AG04450 (cell line): ENCODE measurements around the gene SPZ1. TPM values are rescaled to one million over a fixed set of nuclear protein-coding genes. Genes with fewer than 3 reads are reported as not detected.

Experiments
- CTCF ChIA-PET: fragments of 300-600, 350-600 bp; formaldehyde crosslinking; extraction: SDS; loops from one replicate; lab custom pipeline; 2022; ENCODE audit warnings: antibody characterized with exemption, inconsistent platforms; lab: Charles Lee
- POLR2A ChIA-PET: fragments of 350-600 bp; formaldehyde crosslinking; extraction: SDS; loops from one replicate; lab custom pipeline; 2021; ENCODE audit warnings: antibody characterized with exemption, inconsistent platforms; lab: Yijun Ruan, JAX
- DNase-seq: peaks from one replicate; pipeline ENCODE4 v3.0.0-alpha.2; 2011; ENCODE audit warnings: low read depth, low spot score
- H3K27ac ChIP-seq: one replicate; pipeline ENCODE4 v1.5.1; 2012; ENCODE audit warnings: low read depth, low read length, control low read depth
- H3K27me3 ChIP-seq: one replicate; pipeline ENCODE4 v1.6.0; 2012; ENCODE audit warnings: low read length; ENCODE audit not compliant: control insufficient read depth, insufficient read depth
- H3K4me3 ChIP-seq: 2 replicates; pipeline ENCODE4 v1.5.1; 2011; ENCODE audit warnings: mild to moderate bottlenecking, low read depth, low read length, control low read depth
- H3K9me3 ChIP-seq: 2 replicates; pipeline ENCODE4 v1.5.1; 2012; ENCODE audit warnings: low read length; ENCODE audit not compliant: control insufficient read depth, insufficient read depth
- CTCF ChIP-seq: IDR thresholded peaks from 2 replicates; pipeline ENCODE4 v1.5.1; 2011; ENCODE audit warnings: low read depth, low read length, control low read depth, inconsistent platforms
- polyA plus RNA-seq: library from polyadenylated mRNA; depleted of rRNA; stranded (reverse); fragments of >200 nt; gene quantifications from 2 replicates; pipeline ENCODE4 v1.2.3, GENCODE V29; 2011

The SPZ1 gene
- polyA plus RNA-seq, 1 experiment, result not detected

GRCh38 chr5:80302636-80303035 lies 17.2 kb upstream of the SPZ1 start:
- Histone ChIP-seq H3K27ac (no peak overlapping the region), H3K9me3 (peaks cover 3% of the 10 kb centered on the region; the same call in 1 of the 2 replicates), H3K27me3 (no peaks in the 10 kb centered on the region), H3K4me3 (no peak overlapping the region)
- ChIA-PET POLR2A (no interaction called here), CTCF (no interaction called here)
- no peak for DNase-seq
- TF ChIP-seq CTCF, result no peak

DNA sequence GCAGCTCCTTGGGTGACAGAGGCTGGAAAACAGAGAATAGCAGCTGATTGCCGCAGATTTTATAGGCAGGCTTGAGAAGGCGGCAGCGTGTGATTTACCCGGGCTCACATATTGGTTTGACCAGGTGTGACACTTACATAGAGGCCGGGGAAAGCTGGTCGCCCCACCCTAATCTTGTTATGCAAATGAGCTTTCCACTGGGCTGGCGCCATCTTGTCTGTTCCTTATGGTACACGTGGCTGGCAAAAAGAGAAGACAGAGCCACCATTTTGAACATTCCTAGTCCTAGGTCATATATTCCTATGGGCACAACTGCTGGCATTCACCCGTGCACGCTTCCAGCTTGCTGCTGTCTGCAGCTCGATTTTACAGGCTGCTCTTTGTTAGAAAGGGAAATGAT lies 11.3 kb upstream of the SPZ1 start:
- no peak for DNase-seq
- no peak overlapping the region for H3K27ac ChIP-seq
- H3K9me3 ChIP-seq, result peaks cover 8% of the 10 kb centered on the region
- no peaks in the 10 kb centered on the region for H3K27me3 ChIP-seq
- no peak for TF ChIP-seq CTCF
- no peak overlapping the region for H3K4me3 ChIP-seq
- ChIA-PET POLR2A (no interaction called here), CTCF (interaction anchor here (0.6 to 6.9 kb wide), 8 partner anchors 32 to 1176 kb away, joined by 3 to 235 read pairs (median 4); no protein-coding TSS in a partner anchor)

- POLR2A ChIA-PET, result no interaction called here
- Histone ChIP-seq H3K9me3 (peaks cover 8% of the 10 kb centered on the region), H3K27ac (no peak overlapping the region), H3K27me3 (no peaks in the 10 kb centered on the region), H3K4me3 (no peak overlapping the region)
- no peak for DNase-seq
- TF ChIP-seq CTCF, result no peak
- CTCF ChIA-PET, result interaction anchor here (2.8 to 6.9 kb wide), 2 partner anchors 220 to 227 kb away, joined by 22 to 235 read pairs; no protein-coding TSS in a partner anchor
Observed at GRCh38 chr5:80309871-80310665, 9.7 kb upstream of the SPZ1 start.

DNA sequence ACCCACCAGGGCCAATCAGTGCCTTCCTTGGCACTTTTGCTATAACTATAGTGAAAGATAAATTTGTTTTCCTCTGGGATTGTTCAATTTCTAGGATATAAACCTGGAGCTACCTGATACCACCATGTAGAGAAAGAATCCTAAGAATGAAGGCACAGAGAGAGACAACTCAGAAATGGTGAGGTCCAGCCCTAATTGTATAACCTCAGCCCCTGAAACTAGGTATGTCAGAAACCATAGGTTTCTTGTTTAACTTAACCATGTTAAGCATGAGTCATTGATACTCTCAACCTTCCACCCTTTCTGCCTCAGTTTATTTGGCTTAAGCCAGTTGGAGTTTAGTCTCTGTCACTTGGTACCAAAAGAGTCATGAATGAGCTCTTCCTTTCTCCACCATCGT lies 4.6 kb upstream of the SPZ1 start:
- DNase-seq, result no peak
- Histone ChIP-seq H3K27ac (no peak overlapping the region), H3K9me3 (peaks cover 1% of the 10 kb centered on the region), H3K27me3 (peaks cover 6% of the 10 kb centered on the region), H3K4me3 (no peak overlapping the region)
- ChIA-PET CTCF (interaction anchor here (0.6 to 0.9 kb wide), 3 partner anchors 224 to 545 kb away, joined by 3 to 6 read pairs (median 3); no protein-coding TSS in a partner anchor), POLR2A (no interaction called here)
- no peak for TF ChIP-seq CTCF

DNA sequence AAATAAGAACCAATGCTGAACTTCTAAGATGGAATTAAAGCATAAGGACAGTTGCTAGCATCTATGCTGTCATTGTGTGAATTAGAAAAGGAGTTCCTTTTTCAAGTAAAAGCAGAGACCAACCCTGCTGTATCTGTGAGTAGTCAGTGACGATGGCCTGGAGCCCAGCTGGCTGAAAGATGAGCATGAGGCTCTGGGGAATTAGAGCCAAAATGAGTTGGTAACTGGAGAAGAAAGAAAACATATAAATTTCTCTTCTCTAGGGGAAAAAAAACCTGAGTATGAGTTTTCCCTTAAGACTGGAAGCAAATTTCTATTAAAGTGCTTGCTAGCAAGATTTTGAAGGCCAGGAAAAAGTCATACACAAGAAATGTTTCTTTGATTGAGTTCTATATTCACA lies 1.6 kb upstream of the SPZ1 start:
- Histone ChIP-seq H3K9me3 (no peaks in the 10 kb centered on the region), H3K4me3 (no peak overlapping the region), H3K27me3 (peaks cover 6% of the 10 kb centered on the region), H3K27ac (no peak overlapping the region)
- ChIA-PET POLR2A (no interaction called here), CTCF (interaction anchor here (0.7 to 3.1 kb wide), 2 partner anchors 11 to 28 kb away, joined by 4 to 10 read pairs; no protein-coding TSS in a partner anchor)
- DNase-seq, result no peak
- TF ChIP-seq CTCF, result no peak
